Kidney (tissue), 14 donors: Measurements from ENCODE around the gene RHOG. TPM values are rescaled to one million over a fixed set of nuclear protein-coding genes. Genes with fewer than 3 reads are reported as not detected.
A peak's percentile ranks its signal among the peaks of the same experiment; 100 is the strongest.

Experiments
- DNase-seq, 5 donors: peaks; one replicate each; pipeline ENCODE4 v3.0.0-alpha.2; 2013 to 2020
- FAIRE-seq: peaks from 2 replicates; lab custom pipeline; 2012; peaks lifted over from hg19 to GRCh38; lab: Jason Lieb, UNC
- H3K27ac ChIP-seq, 2 donors: one replicate each; pipeline ENCODE4 v1.7.0; 2013; ENCODE audit warnings: low read depth in 2 of 2, low read length in 2 of 2, inconsistent platforms in 1 of 2
- H3K27me3 ChIP-seq: one replicate; pipeline ENCODE4 v1.7.1; 2013; ENCODE audit warnings: low read length, inconsistent platforms; ENCODE audit not compliant: control insufficient read depth, insufficient read depth
- H3K36me3 ChIP-seq, 3 donors: one replicate each; pipeline versions ENCODE4 v1.7.0 to v1.7.1; 2013; ENCODE audit warnings: low read length in 3 of 3, control low read depth in 1 of 3, inconsistent platforms in 1 of 3; ENCODE audit not compliant: insufficient read depth in 3 of 3, control insufficient read depth in 2 of 3
- H3K4me1 ChIP-seq, 3 donors: one replicate each; pipeline versions ENCODE4 v1.7.0 to v1.7.1; 2013; ENCODE audit warnings: low read length in 3 of 3, inconsistent platforms in 1 of 3, low read depth in 1 of 3; ENCODE audit not compliant: control insufficient read depth in 2 of 3, insufficient read depth in 2 of 3
- H3K4me3 ChIP-seq, 3 donors: one replicate each; pipeline versions ENCODE4 v1.7.0 to v1.8.1; 2013; ENCODE audit warnings: low read length in 3 of 3, control low read depth in 1 of 3, inconsistent platforms in 1 of 3
- H3K9ac ChIP-seq, 3 donors: one replicate each; pipeline versions ENCODE4 v1.7.0 to v1.7.1; 2013; ENCODE audit warnings: low read length in 3 of 3, control low read depth in 1 of 3, inconsistent platforms in 1 of 3
- H3K9me3 ChIP-seq, 3 donors: one replicate each; pipeline versions ENCODE4 v1.7.0 to v1.7.1; 2013; ENCODE audit warnings: low read length in 3 of 3, control low read depth in 1 of 3, inconsistent platforms in 1 of 3; ENCODE audit not compliant: control insufficient read depth in 2 of 3, insufficient read depth in 1 of 3
- CTCF ChIP-seq: IDR thresholded peaks from 3 replicates; pipeline ENCODE4 v1.5.1; 2012; ENCODE audit warnings: mild to moderate bottlenecking, moderate library complexity, borderline replicate concordance; ENCODE audit not compliant: insufficient read depth; ENCODE audit errors: extremely low read depth
- intact Hi-C: fragments of 100-400 bp; cut with DNase I; formaldehyde crosslinking; loops from one replicate; pipeline ENCODE4 v1.11.1; 2022
- polyA plus RNA-seq: library from polyadenylated mRNA; stranded (reverse); fragments of 350-450 nt; fragmentation: Illumina TruSeq; extraction: RNeasy Lipid Tissue Mini Kit (QIAGEN cat#74804); gene quantifications from one replicate; pipeline ENCODE4 v1.2.3, GENCODE V29; 2014; ENCODE audit warnings: low read depth, low replicate concordance; ENCODE audit not compliant: insufficient read depth
- total RNA-seq: library from RNA; stranded (reverse); fragmentation: NEBNext Ultra II Directional; extraction: Animal tissue kit (Norgen Biotek cat#: 25700); gene quantifications from one replicate; pipeline ENCODE4 v1.2.1, GENCODE V29; 2021
- donor health status: control.
- donor health status: control.
- donor health status: control.
- donor health status: control.
- donor health status: control.
- donor health status: DM: yes; HTN: yes; CAD: no.
- donor health status: Normal renal cell carcinoma (clear cell type).

Gene RHOG
- total and polyA plus RNA-seq, 2 donors from 2014 or later, result 43.1 to 56.0 TPM

- DNase-seq (peak; percentile 83 to 94 (median 88)), FAIRE-seq (no peak)
- peak overlapping the region; percentile 23 to 75 (median 52) for H3K4me3 ChIP-seq
- intact Hi-C loops, result no loop called here
- H3K9me3 ChIP-seq, result no peaks in the 10 kb centered on the region
- peaks cover 0 to 22% (median 8%) of the 10 kb centered on the region in 3 donors for H3K4me1 ChIP-seq
- H3K36me3 ChIP-seq, result no peaks in the 10 kb centered on the region
- H3K9ac ChIP-seq, result peak overlapping the region in 1 of 3 donors; percentile 82
- H3K27me3 ChIP-seq, result no peaks in the 10 kb centered on the region
- H3K27ac ChIP-seq, result peak overlapping the region; percentile 92
- TF ChIP-seq CTCF, result peak; percentile 47
Measured at GRCh38 chr11:3841426-3842350, 929 bp upstream of the RHOG start.

GRCh38 chr11:3840004-3840869 is 522 bp downstream of the RHOG start:
- H3K9ac ChIP-seq, result peak overlapping the region; percentile 37 to 85 (median 77)
- peak overlapping the region; percentile 80 to 85 for H3K27ac ChIP-seq
- FAIRE-seq (no peak), DNase-seq (peak in 1 of 5 donors; percentile 82)
- no peaks in the 10 kb centered on the region for H3K27me3 ChIP-seq
- no peaks in the 10 kb centered on the region for H3K36me3 ChIP-seq
- peaks cover 0 to 27% (median 12%) of the 10 kb centered on the region in 3 donors for H3K4me1 ChIP-seq
- intact Hi-C loops, result no loop called here
- no peak for TF ChIP-seq CTCF
- no peaks in the 10 kb centered on the region for H3K9me3 ChIP-seq
- H3K4me3 ChIP-seq, result peak overlapping the region; percentile 58 to 79 (median 75)

- no peak overlapping the region for H3K4me3 ChIP-seq
- peaks cover 0 to 35% (median 12%) of the 10 kb centered on the region in 3 donors for H3K4me1 ChIP-seq
- intact Hi-C loops, result no loop called here
- DNase-seq, result no peak
- FAIRE-seq, result no peak
- H3K36me3 ChIP-seq, result no peaks in the 10 kb centered on the region
- H3K9ac ChIP-seq, result no peak overlapping the region
- peak overlapping the region in 1 of 2 donors; percentile 8 for H3K27ac ChIP-seq
- TF ChIP-seq CTCF, result no peak
- H3K27me3 ChIP-seq, result no peaks in the 10 kb centered on the region
- no peaks in the 10 kb centered on the region for H3K9me3 ChIP-seq
Measured at GRCh38 chr11:3838504-3838903, 2.3 kb downstream of the RHOG start.
